GM19023 (cell line): ENCODE results near the gene WDR90.

ENCODE experiments used
- ATAC-seq: cut with Tn5 transposase; IDR thresholded peaks from one replicate; pipeline ENCODE4 v1.9.1; 2021; ENCODE audit warnings: mild to moderate bottlenecking, moderate library complexity; ENCODE audit not compliant: unreplicated experiment

WDR90 gene

GRCh38 chr16:648781-649589, at the start of gene WDR90:
TSS of gene WDR90 (plus strand) at chr16:649365. CDS start at chr16:649417, 52 bp downstream.
- ATAC-seq = peak; percentile 83

- no peak for ATAC-seq
Observed at GRCh38 chr16:600781-601180, 48.4 kb upstream of the WDR90 start.

GRCh38 chr16:603933-604332, 45.2 kb upstream of the WDR90 start:
- ATAC-seq = no peak

GRCh38 chr16:606656-607307, 42.4 kb upstream of the WDR90 start:
- no peak for ATAC-seq

- ATAC-seq = no peak
Observed at GRCh38 chr16:608019-608418, 41.1 kb upstream of the WDR90 start.

GRCh38 chr16:609316-609715, 39.8 kb upstream of the WDR90 start:
- no peak for ATAC-seq

GRCh38 chr16:609984-610383, 39.2 kb upstream of the WDR90 start:
- no peak for ATAC-seq

- ATAC-seq = no peak
Observed at GRCh38 chr16:610513-611381, 38.4 kb upstream of the WDR90 start.

GRCh38 chr16:615122-615521, 34.0 kb upstream of the WDR90 start:
- no peak for ATAC-seq

GRCh38 chr16:616733-617586, 32.2 kb upstream of the WDR90 start:
- no peak for ATAC-seq

- ATAC-seq = no peak
Observed at GRCh38 chr16:617855-618254, 31.3 kb upstream of the WDR90 start.

GRCh38 chr16:619476-620100, 29.6 kb upstream of the WDR90 start:
- ATAC-seq = no peak

- ATAC-seq = no peak
Observed at GRCh38 chr16:620700-621525, 28.3 kb upstream of the WDR90 start.

GRCh38 chr16:621526-622105, 27.5 kb upstream of the WDR90 start:
- ATAC-seq = no peak

GRCh38 chr16:622920-623280, 26.3 kb upstream of the WDR90 start:
- ATAC-seq = no peak

- no peak for ATAC-seq
Observed at GRCh38 chr16:624526-625070, 24.6 kb upstream of the WDR90 start.

GRCh38 chr16:625117-625976, 23.8 kb upstream of the WDR90 start:
- no peak for ATAC-seq
